ENCODE data around the gene FOXN1.

DNA sequence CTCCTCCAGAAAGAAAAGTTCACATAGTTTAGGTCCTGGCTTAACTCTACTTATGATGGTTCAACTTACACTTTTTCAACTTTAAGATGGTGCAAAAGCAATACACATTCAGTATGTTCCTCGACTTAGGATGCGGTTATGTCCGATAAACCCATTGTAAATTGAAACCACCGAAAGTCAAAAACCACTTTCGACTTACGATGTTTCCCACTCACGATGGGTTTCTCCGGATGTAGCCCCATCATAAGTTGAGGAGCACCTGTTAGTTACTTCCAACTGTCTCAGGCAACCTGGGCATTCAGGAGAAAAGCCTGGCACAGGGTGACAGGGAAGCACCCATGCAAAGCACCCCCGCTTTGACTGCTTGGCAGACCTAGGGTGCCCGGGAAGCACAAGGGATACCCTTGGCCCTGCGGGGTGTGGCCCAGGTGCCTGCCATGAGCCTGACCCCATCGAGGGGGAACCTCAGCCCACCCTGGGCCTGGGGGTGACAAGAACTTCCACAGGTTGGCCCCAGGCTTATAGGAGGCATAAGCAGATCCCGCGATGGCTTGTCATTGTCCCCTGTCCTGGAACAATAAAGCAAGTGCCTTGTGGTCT, 32.2 kb downstream of the FOXN1 start:
- TF ChIP-seq, protein P1, sequence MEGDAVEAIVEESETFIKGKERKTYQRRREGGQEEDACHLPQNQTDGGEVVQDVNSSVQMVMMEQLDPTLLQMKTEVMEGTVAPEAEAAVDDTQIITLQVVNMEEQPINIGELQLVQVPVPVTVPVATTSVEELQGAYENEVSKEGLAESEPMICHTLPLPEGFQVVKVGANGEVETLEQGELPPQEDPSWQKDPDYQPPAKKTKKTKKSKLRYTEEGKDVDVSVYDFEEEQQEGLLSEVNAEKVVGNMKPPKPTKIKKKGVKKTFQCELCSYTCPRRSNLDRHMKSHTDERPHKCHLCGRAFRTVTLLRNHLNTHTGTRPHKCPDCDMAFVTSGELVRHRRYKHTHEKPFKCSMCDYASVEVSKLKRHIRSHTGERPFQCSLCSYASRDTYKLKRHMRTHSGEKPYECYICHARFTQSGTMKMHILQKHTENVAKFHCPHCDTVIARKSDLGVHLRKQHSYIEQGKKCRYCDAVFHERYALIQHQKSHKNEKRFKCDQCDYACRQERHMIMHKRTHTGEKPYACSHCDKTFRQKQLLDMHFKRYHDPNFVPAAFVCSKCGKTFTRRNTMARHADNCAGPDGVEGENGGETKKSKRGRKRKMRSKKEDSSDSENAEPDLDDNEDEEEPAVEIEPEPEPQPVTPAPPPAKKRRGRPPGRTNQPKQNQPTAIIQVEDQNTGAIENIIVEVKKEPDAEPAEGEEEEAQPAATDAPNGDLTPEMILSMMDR (IDR thresholded peaks at IDR 0.05) = no peak
- no peak for TF ChIP-seq POLR2A (IDR thresholded peaks at IDR 0.05)
